IPS-NIHi7 (cell line): ENCODE results near the gene CEP55.

ENCODE experiments used
- DNase-seq: peaks from one replicate; pipeline ENCODE4 v3.0.0; 2012; ENCODE audit warnings: mixed read lengths; ENCODE audit errors: extremely low spot score

CEP55 gene

DNA sequence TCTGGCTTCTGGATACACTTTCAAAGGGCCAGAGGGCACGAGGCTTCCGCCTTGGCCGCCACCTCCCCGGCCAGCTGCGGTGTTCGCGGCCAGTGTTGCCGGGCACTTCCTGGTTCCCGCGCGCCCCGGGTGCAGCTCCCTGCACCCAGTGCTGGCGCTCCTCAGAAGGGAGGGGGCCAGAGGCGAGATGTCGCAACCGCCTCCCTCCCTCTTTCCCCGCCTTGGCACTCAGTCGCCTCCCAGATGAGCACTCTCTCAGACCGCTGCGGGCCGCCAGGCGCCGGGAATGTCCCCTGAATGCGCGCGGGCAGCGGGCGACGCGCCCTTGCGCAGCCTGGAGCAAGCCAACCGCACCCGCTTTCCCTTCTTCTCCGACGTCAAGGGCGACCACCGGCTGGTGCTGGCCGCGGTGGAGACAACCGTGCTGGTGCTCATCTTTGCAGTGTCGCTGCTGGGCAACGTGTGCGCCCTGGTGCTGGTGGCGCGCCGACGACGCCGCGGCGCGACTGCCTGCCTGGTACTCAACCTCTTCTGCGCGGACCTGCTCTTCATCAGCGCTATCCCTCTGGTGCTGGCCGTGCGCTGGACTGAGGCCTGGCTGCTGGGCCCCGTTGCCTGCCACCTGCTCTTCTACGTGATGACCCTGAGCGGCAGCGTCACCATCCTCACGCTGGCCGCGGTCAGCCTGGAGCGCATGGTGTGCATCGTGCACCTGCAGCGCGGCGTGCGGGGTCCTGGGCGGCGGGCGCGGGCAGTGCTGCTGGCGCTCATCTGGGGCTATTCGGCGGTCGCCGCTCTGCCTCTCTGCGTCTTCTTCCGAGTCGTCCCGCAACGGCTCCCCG is 70.2 kb downstream of the CEP55 start, which contains the start of gene FFAR4:
Gene FFAR4, plus strand, starts transcription at position 231 of the 842 bp plus-strand sequence. Its CDS starts 56 bp downstream, at position 287.
- peak; percentile 68 for DNase-seq

DNA sequence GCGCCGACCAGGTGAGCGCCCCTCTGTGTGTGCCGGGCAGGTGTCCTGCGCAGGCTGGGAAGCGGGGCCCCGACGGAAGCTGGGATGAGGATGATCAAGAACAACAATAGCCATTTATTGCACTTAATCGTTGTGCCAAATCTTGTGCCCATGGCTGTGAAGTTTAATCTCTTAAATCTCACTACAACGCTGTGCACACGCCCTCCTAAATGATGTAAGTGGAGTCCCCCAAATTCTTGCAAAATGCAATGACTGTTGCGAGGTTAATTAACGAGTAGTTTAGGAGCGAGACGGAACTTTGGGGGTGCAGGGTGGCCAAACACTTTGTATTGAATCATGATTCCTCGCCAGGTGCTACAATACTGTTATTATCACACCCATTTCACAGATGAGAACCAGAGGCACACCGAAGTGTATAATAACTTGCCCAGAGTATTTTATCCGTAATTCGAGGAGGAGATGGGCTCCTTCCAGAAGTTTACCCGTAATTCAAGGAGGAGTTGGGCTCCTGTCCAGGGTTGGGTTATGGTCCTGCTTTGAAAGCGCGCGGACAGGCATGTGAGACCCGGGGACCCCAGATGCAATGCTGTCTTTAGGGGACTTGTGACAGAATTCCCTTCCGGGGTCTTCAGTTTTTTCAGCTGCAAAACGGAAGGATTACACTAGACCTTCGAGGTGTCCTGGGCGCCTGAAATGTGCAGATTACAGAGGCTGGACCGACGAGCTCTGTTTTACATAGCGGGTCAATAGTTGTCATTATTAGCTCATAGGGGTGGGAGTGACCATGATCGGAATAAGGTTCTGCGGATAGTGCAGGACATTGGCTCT is 71.1 kb downstream of the CEP55 start:
- no peak for DNase-seq

DNA sequence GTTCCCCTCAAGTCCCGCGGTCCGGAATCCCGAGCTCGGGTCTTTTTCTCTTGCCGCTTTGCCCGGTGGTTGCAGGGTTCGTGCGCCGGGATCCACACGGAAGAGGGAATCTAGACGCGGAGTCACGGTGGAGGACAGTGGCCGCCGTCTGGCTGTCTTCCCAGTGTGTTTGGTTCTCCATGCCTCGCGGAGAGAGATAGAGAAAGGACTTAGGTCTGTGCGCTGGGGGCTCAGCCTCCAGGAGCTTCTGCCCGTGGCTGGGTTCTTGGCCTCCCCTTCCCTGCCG is 71.6 kb downstream of the CEP55 start:
- DNase-seq = no peak

DNA sequence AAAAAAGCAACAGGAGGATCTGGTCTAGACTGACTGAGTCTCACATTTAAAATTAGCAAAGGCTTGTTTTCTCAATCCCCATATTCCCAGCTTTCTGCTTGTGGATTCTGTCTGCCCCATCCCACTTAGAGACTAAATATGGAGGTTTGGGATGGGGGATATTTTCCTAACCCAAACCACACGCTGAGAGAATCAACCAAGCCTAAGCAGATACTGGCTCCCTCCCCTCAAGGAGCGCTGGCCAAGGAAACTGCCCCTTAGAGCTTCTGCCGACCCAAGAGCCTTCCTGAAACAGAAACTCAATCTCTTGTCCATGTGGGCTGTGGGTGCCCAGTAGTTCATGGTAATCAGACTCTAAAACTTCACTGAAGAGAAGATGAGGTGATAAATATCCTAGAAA is 74.0 kb downstream of the CEP55 start:
- peak; percentile 35 for DNase-seq

DNA sequence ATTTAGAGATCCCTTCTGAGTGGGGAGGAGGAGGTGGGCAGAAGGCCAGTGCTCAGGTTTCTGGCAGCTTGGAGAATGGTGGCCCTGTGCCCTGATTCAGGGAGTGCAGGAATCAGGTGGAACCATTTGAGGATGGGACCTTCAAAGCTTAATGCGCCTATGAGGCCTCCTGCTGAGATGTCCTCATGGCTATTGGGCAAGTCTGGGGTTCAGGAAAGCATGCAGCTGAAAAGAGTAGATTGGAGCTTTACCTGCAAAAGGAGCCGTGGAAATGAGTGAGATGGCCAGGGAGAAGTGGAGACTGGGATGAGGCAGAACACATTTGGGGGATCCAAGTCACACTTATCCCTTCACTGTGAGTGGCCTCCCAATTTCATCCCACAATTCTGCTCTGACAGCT is 76.2 kb downstream of the CEP55 start:
- no peak for DNase-seq

DNA sequence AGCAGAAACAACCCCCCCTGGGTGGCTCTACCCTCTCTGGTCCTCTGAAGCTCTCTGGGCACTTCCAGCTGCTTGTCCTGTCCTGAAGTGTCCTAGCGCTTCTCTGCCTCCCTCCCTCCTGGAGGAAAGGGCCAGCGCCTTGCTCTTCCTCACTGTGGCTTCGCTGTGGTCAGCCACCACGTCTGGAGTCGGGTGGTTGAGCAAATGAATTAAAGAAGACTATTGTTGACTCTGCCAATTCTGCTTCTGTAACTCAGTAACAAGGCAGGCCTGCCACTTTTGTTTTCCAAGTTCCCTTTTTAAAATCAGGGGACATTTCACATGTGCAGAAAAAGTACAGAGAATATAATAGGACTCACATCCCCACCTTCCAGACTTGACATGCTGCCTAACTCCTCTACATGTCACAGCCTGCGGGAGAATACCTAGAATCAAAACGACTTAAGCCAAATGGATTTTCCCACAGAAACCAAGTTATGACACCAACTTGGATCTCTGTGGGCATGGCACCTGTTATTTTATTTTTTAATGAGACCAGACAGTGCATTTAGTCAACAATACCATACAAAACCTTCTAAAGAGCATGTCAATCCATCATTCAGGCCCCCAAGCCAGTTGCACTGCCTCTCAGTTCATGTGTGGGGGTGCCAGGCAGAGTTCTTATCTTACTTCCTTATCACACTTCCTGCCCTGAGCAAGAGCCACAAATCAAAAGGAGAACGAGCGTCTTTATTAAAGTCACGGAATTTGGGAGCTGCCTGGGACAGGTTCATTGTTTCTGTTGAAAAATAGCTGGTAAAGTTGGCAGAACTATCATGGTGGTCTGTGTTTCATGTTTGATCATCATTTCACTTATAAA is 76.9 kb downstream of the CEP55 start:
- DNase-seq = no peak

DNA sequence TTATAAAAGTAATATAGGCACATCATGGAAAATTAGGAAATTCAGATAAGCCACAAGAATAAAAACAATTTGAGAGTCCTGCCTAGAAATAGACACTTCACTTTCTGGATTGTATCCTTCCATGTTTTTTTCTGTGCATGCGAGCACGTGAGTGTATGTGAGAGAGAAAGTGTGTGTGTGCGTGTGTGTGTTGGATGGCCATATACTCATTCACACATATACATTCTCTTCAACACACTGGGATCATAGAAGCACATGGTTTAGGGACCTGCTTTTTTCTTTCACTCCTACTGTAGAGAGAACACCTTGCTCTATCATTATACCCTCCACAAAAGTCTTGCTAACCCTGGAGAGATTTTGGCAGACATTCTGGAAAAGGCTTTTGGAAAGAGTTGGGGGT is 77.5 kb downstream of the CEP55 start:
- DNase-seq = no peak

DNA sequence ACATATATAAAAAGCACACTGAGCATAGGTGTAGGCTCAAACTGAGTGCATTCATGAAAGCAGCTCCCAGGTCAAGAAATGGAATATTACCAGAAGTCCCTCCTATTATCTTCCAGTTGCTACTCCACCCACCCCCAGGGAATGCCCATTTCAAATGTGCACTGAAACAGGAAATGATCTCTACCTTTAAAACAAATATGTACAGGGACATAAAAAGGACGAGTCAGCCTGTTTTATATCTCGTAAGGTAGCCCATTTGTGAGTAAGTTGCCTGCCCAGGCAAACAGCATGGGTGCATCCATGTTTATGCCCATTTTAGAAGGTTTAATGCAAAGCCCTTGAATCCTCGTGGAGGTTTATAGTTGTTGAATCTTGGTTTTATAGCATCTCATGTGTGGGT is 80.5 kb downstream of the CEP55 start:
- DNase-seq = no peak

DNA sequence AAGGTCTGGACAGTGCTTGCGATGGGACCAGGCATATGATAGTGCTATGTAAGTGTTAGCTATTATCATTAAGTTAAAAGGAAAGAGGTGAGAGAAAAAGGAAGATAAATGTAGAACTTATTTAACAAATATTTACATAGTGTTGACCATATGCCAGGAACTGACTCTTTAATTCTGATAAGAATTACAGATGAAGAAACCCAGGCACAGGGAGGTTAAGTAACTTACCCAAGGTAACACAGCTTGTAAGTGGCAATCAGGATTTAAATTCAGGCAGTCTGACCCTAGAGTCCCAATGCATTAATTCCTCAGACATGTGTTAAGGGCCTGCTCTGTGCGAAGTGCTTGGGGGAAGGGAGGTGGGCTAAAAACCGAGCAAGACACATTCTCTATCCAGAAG is 81.2 kb downstream of the CEP55 start:
- no peak for DNase-seq
